ENCODE results near the gene LOXL3. TPM values are rescaled to one million over a fixed set of nuclear protein-coding genes. Genes with fewer than 3 reads are reported as not detected.

LOXL3 gene
- total and polyA plus RNA-seq, 2 of the 8 experiments (the other 6 are each of a cell fraction or from before 2014, with no cell fraction given): 22.4 to 27.2 TPM

DNA sequence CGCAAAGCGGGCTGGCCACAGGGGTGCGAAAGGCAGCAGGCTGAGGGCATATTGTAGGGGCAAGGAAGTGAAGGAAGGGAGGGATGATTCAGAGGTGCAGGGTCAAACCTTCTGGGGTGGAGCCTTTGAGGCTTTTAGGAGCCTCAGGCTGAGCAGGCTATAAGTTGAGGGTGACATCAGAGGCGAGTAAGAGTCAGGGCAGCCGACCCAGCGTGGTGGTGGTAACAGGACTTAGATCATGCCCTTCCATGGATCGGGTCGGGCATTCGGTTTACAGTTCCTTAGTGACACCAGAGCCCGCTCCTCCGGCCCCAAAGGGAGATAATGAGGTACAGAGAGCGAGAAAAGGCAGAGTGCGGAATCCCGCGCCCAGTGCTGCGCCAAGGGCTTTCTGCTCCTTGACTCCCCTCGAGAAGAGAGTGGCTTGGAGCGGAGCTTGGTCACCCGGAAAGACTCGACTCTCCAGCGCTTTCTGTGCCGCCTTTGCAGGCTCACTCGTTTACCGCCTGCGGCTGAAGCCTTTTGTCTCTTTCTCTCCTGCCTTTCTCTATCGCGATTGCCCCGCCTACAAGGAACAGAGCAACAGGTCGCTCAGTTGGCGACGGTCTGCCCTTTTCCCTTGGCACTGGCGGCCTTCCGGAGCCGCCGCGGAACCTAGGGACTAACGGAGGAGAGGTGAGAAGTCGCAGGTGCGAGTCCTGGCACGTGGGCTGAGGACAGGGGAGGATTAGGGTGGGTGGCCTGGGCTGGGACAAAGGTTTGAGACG is 55.1 kb downstream of the LOXL3 start (continued):
- peak; percentile 93 for TF ChIP-seq BACH1 (IDR thresholded peaks at IDR 0.05; ENCODE audit: low read length)
- TF ChIP-seq CTCF (IDR thresholded peaks at IDR 0.05; ENCODE audit: control extremely low read depth in 1 of 3, insufficient read depth in 1 of 3, low read depth in 1 of 3, low read length in 3 of 3): no peak
- peak; percentile 64 for TF ChIP-seq KDM4A (IDR thresholded peaks at IDR 0.05; ENCODE audit: low read depth, low read length, severe bottlenecking)
- no peak for TF ChIP-seq SP4 (IDR thresholded peaks at IDR 0.05; ENCODE audit: low read length)
- peak; percentile 53 for TF ChIP-seq CTBP2 (IDR thresholded peaks at IDR 0.05; ENCODE audit: borderline replicate concordance, insufficient read depth, insufficient read length, low read length)
